WERI-Rb-1 (cell line): ENCODE results near the gene ARL15.
"Not testable (repeated sequence)": the region's sequence is repeated elsewhere in the genome, so short reads cannot be mapped to it uniquely, and the experiment has no call there.

ENCODE experiments used
- DNase-seq: peaks from one replicate; pipeline ENCODE4 v3.0.0-alpha.2; 2020
- H3K27ac ChIP-seq: fragments of 250-450 bp; sonication (Bioruptor Pico); 2 replicates; pipeline ENCODE4 v1.5.1; 2020; ENCODE audit warnings: mild to moderate bottlenecking, moderate library complexity
- H3K27me3 ChIP-seq: fragments of 250-450 bp; sonication (Bioruptor Pico); 2 replicates; pipeline ENCODE4 v1.5.1; 2021; ENCODE audit warnings: mild to moderate bottlenecking, low read depth, moderate library complexity; ENCODE audit not compliant: insufficient read depth, severe bottlenecking
- H3K36me3 ChIP-seq: fragments of 250-450 bp; sonication (Bioruptor Pico); 2 replicates; pipeline ENCODE4 v1.5.1; 2020; ENCODE audit warnings: mild to moderate bottlenecking, moderate library complexity
- H3K4me3 ChIP-seq: 2 replicates; pipeline ENCODE4 v1.5.1; 2011; ENCODE audit warnings: low read depth, mild to moderate bottlenecking, control low read depth, low read length
- H3K9me3 ChIP-seq: fragments of 250-450 bp; sonication (Bioruptor Pico); 2 replicates; pipeline ENCODE4 v1.5.1; 2021; ENCODE audit warnings: mild to moderate bottlenecking, moderate library complexity; ENCODE audit not compliant: severe bottlenecking
- TF ChIP-seq, protein P1 (sequence below): IDR thresholded peaks from 2 replicates; pipeline ENCODE4 v1.5.1; 2011; ENCODE audit warnings: low read depth, mild to moderate bottlenecking, control low read depth, inconsistent platforms, low read length

Gene ARL15

DNA sequence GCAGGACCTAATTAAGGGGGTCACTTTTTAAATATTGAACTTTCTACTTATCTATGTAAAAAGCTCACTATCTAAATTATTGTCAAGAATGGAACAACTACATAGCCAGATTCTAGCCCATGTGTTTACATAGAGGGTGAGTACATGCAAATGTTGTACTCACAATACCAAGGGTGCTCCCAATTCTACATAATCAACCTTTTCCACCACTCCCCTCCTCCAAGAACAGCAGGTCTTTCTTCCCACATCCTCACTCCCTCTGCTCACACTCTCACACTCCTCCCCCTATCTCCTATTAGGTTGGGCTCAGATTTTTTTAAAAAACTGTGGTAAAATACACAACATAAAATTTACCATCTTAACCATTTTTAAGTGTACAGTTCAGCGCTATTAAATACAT is 325.4 kb downstream of the ARL15 start:
- H3K4me3 ChIP-seq: no peak overlapping the region
- TF ChIP-seq, protein P1, sequence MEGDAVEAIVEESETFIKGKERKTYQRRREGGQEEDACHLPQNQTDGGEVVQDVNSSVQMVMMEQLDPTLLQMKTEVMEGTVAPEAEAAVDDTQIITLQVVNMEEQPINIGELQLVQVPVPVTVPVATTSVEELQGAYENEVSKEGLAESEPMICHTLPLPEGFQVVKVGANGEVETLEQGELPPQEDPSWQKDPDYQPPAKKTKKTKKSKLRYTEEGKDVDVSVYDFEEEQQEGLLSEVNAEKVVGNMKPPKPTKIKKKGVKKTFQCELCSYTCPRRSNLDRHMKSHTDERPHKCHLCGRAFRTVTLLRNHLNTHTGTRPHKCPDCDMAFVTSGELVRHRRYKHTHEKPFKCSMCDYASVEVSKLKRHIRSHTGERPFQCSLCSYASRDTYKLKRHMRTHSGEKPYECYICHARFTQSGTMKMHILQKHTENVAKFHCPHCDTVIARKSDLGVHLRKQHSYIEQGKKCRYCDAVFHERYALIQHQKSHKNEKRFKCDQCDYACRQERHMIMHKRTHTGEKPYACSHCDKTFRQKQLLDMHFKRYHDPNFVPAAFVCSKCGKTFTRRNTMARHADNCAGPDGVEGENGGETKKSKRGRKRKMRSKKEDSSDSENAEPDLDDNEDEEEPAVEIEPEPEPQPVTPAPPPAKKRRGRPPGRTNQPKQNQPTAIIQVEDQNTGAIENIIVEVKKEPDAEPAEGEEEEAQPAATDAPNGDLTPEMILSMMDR: no peak
- DNase-seq: no peak
- H3K27me3 ChIP-seq: no peaks in the 10 kb centered on the region
- H3K27ac ChIP-seq: no peak overlapping the region
- H3K9me3 ChIP-seq: no peaks in the 10 kb centered on the region
- no peaks in the 10 kb centered on the region for H3K36me3 ChIP-seq

GRCh38 chr5:53983568-53984460 is 326.6 kb downstream of the ARL15 start:
- H3K27me3 ChIP-seq: no peaks in the 10 kb centered on the region
- H3K9me3 ChIP-seq: no peaks in the 10 kb centered on the region
- no peaks in the 10 kb centered on the region for H3K36me3 ChIP-seq
- H3K4me3 ChIP-seq: no peak overlapping the region
- no peak overlapping the region for H3K27ac ChIP-seq
- TF ChIP-seq, protein P1: no peak
- DNase-seq: no peak

DNA sequence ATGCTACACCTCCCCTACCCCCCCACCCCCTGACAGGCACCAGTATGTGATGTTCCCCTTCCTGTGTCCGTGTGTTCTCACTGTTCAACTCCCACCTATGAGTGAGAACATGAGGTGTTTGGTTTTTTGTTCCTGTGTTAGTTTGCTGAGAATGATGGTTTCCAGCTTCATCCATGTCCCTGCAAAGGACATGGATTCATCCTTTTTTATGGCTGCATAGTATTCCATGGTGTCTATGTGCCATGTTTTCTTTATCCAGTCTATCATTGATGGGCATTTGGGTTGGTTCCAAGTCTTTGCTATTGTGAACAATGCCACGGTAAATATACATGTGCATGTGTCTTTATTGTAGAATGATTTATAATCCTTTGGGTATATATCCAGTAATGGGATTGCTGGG is 328.1 kb downstream of the ARL15 start:
- not testable (repeated sequence) for H3K27me3 ChIP-seq, DNase-seq, H3K9me3 ChIP-seq, H3K36me3 ChIP-seq, H3K27ac ChIP-seq, H3K4me3 ChIP-seq

DNA sequence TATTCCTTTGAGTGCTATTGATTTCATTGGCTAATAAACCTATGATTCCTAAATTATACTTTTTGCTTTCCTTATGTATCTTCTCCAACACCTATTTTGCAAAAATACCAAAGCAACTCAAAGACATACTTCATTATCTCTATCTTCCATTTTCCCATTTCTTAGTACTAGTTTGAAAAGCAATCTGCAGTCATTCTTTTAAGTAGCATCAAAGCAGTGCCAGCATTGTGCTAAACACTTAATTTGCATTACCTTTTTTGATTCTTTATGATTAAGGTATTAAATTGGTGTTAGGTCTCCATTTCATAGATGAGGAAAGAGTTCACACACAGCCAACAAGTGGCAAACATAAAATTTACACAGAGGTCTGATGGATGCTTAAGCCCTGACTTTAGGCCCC is 330.3 kb downstream of the ARL15 start:
- H3K4me3 ChIP-seq: no peak overlapping the region
- TF ChIP-seq, protein P1: no peak
- H3K27ac ChIP-seq: no peak overlapping the region
- H3K36me3 ChIP-seq: no peaks in the 10 kb centered on the region
- no peaks in the 10 kb centered on the region for H3K27me3 ChIP-seq
- no peak for DNase-seq
- H3K9me3 ChIP-seq: no peaks in the 10 kb centered on the region

DNA sequence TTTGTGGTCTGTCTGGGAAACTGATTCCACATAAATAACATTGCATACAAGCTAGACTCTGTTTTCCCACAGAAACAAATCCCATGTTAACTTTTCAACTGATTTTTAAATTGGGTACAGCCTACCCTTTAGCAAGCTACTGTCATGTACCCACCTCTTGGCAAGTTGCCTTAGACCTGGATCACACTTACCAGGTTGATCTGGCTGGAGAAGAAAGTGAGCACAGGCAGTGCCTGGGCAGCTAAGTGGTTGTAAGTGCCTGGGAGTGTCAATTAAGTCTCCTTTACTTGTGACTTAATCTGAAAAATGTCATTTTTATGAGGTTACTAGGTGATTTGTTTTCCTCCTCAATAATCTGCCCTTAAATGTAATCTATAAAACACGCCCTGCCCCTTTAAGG is 336.4 kb downstream of the ARL15 start:
- no peak overlapping the region for H3K4me3 ChIP-seq
- no peak for DNase-seq
- TF ChIP-seq, protein P1: no peak

DNA sequence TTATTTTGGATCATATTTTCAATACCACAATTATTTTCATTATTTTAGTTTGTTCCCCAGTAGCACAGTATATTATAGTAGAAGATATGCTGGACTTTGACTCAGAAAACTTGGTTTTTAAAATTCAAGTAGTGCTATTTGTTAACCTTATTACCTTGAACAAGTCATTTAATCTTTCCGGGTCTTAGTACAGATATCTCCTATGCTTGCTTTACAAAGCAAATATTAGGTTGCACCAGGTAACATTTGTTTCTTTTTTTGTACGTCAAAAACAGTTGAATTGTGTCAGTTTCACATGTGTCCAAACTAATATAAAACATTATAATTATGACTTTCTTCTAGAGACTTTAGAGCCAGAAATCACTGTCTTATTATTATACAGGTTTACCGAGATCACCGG is 338.1 kb downstream of the ARL15 start:
- no peak for DNase-seq
- no peak overlapping the region for H3K4me3 ChIP-seq
- H3K9me3 ChIP-seq: no peaks in the 10 kb centered on the region
- TF ChIP-seq, protein P1: no peak
- no peaks in the 10 kb centered on the region for H3K27me3 ChIP-seq
- no peaks in the 10 kb centered on the region for H3K36me3 ChIP-seq
- H3K27ac ChIP-seq: no peak overlapping the region

More for the DNA sequence above, 336.4 kb downstream of the ARL15 start:
- Histone ChIP-seq H3K9me3 (no peaks in the 10 kb centered on the region), H3K27me3 (no peaks in the 10 kb centered on the region), H3K27ac (no peak overlapping the region), H3K36me3 (no peaks in the 10 kb centered on the region)
